HG03342 (cell line): ENCODE results near the gene CYREN.
A peak's percentile ranks its signal among the peaks of the same experiment; 100 is the strongest.
"Not testable (repeated sequence)": the region's sequence is repeated elsewhere in the genome, so short reads cannot be mapped to it uniquely, and the experiment has no call there.

Source experiments
- ATAC-seq: cut with Tn5 transposase; IDR thresholded peaks from one replicate; pipeline ENCODE4 v1.9.1; 2021; ENCODE audit warnings: mild to moderate bottlenecking, moderate library complexity; ENCODE audit not compliant: unreplicated experiment

Gene CYREN

DNA sequence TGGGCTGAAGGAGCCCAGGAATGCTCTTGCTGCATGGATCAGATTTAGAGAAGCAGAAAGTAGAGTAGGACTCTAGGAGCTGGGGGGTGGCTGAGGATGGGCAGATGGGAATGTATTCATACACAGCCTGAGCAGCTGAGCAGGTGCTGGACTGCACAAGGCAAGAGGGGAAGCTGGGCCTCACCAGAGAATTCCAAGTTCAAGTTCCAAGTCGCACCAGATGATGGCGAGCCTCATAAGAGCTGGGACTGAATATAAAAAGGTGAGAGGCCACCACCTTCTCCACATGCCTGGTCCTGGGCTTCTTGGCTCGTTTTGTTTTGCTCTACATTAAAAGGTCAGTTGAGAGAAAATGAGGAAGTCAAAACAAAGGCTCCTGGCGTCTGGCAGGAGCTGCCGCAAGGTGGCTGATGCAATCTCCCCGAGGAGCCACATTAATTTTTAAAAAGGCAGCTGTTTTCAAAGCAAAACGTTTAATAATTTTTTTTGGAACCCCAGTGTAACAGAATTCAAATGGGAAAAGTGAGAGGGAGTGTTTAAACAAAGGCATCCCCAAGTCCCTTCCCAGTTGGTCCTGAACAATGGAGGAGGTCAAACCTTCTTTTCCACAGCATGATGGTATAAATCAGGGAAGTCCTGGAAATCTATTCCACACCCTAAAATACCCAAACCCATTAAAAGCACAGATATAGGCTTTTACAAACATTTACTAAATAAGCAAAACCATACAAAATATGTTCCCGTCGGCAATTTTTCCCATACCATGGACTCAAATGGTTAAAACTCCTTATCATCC, 9.5 kb downstream of the CYREN start:
- ATAC-seq, result no peak

DNA sequence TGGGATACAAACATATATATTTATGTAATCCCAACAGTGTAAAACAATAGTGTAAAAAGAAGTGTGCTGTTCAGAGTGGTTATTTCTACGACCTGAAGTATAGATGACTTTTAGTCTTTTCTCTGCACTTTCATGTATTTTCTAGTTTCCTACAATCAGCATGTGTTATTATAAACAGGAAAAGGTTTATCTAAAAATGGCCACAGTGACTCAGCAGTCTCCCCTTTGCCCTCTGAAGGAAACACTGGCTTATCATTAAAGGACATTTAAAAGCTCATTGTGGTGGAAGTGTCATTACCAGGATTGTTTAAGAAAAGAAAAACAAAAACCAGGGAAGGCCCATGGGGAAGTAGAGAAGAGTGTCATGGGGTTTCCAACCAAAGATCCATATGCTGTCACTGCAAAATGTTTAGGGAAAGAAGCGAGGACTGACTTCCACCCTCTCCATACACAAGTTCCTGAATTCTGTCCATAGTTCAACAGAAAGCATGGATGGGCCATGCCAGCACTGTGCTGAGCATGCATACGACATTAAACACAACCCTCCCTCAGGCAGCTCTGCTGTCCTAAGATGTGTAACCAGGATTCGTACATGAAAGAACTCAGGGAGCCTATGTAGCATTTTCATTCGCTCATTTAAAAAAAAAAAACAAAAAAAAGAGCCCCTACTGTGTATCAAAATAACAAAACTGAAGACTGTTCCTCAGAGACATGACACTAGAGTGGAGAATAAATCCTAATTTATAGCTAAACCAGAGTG, 10.2 kb downstream of the CYREN start:
- ATAC-seq, result peak; percentile 48

DNA sequence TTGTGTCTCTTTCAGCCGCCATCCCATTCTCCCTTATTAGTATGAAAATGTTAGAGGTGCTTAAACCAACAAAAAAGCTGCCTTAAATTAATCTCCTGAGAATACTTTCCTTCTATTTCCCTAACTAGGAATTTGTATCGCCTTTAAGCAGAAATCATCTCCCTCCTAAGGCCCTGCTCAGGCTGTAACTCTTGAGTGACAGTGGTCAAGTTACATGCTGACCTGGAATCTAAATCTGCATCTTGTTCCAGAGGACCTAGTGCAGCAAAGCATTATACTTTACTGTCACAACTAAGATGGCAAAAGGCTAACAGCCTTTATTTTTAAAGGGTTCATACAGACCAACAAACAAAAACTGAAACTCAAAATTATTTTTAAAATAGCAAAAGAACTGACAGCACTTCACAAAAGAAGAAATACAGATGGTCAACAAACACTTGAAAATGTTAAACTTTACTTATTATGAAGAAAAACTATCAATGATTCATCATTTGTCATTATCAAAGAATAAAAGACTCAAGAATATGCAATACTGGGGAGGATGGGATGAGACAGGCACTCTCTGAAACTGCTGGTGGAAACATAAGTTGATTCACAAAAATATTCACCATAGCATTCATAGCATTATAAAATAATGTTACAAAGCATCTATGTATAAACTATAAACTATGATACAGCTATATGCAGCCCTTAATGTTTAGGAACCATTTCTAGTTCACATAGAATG, 11.0 kb downstream of the CYREN start:
- no peak for ATAC-seq

DNA sequence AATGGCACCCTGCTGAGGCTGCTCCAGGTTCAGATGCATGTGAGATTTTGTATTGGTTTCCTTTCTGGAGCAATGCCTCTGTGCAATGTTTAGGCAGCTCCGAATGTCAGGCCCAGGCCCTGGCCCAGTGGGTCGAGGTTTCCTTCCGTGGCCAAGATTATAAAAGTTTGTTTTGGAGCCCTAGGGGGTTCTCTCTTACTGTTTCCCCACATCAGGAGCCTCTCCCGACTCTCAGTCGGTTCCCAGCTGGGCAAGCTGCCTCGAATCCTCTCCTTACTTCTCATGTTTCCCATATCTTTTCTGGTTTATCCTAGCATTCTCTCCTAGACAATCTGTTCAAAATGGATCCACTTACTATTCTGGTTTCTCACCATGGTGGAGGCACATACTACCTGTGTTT, 11.6 kb downstream of the CYREN start:
- ATAC-seq, result no peak

DNA sequence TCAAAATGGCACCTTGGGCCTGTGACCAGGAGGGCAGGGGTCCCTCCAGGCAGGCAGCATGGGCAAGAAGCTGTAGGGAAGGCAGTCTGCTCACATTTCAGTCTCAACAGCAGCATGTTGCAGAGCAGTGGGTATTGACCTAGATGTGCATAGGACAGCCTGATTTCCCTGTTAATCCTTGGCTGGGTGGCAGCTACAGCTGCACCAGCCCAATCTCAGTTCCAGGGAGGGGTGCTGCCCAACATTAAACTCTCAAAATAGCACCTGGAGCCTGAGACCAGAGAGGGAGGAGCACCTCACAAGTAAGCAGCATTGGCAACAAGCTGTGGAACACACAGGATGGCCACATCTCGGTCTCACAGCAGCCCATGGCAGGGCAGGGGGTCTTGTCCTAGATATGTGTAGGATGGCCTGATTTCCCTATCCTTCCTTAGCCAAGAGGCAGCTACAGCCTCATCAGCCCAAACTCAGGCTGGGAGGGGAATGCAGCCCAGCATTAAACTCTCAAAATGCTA, 12.3 kb downstream of the CYREN start:
- no peak for ATAC-seq

DNA sequence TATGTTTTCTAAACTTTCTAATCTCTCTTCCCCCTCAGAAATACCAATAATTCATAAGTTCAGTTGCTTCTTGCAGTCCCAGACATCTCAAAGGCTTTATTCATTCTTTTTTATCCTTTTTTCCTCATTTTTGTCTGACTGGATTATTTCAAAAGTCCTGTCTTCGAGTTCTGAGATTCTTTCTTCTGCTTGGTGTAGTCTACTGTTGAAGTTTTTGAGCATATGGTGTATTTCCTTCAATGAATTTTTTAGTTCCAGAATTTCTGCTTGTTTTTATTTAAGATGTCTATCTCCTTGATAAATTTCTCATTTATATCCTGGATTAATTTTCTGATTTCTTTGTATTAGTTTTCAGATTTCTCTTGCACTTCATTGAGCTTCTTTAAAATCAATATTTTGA, 14.2 kb downstream of the CYREN start:
- ATAC-seq, result no peak

DNA sequence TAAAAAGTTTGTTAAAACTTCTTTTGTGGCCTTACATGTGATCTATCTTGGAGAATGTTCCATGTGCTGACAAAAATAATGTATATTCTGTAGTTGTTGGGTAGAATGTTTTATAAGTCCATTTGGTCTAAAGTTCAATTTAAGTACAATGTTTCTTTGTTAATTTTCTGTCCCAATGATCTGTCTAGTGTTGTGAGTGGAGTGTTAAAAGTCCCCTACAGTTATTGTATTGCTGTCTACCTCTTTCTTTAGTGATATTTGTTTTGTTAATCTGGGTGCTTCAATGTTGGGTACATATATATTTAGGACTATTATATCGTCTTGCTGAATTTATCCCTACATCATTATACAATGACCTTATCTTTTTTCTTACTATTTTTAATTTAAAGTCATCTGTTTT, 15.8 kb downstream of the CYREN start:
- no peak for ATAC-seq

DNA sequence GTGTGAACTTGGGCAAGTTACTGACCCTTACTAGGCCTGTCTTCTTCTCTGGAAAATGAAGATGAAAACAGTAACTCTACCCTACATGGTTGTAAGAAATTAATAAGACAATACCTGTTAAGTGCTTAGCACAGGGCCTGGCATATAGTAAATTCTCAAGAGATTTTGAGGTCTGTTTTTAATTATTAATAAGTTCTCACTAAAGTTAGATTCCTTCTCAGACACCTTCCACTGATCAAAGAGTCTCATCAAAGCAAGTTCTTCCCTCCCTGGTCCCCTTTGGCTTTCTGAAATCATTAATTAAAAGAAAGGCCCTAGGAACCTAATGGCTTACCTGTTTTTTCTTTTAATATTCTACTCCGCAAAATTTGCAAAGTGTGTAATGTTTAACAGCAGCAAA, 18.1 kb downstream of the CYREN start:
- no peak for ATAC-seq

DNA sequence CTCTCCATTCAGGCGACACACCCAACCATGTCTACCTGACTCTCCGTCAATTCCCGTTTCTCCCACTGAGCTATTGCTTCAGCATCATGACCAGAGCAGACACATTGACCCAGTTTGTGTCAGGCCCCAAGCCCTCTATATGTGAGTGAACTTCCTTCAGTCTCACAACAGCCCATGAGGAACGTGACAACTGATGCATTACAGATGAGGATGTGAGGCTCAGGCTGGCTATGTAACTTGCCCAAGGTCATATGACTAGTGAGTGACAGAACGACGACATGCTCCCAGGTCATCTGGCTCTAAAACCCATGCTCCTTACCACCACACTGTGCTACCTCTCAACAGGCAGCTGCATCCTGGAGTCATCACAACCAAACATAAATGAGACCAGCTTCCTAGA, 19.0 kb downstream of the CYREN start:
- no peak for ATAC-seq

DNA sequence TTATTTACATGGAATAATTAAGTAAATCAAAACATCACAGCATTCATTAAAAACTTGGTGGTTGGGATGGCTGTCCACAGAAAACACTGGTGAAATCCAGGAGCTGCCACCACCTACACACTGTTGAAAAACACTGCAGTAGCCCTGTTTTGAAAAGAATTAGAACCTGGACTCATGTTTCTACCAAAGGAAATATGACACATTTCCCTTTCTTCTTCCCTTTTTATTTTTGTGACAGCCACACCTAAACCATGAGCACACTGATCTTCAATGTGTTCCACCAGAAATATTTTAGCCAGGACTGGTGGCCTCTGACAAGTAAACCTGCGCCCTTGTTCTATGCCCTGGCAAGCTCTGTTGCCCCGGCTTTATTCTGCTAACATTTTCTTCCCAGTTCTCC, 19.4 kb downstream of the CYREN start:
- ATAC-seq, result no peak

DNA sequence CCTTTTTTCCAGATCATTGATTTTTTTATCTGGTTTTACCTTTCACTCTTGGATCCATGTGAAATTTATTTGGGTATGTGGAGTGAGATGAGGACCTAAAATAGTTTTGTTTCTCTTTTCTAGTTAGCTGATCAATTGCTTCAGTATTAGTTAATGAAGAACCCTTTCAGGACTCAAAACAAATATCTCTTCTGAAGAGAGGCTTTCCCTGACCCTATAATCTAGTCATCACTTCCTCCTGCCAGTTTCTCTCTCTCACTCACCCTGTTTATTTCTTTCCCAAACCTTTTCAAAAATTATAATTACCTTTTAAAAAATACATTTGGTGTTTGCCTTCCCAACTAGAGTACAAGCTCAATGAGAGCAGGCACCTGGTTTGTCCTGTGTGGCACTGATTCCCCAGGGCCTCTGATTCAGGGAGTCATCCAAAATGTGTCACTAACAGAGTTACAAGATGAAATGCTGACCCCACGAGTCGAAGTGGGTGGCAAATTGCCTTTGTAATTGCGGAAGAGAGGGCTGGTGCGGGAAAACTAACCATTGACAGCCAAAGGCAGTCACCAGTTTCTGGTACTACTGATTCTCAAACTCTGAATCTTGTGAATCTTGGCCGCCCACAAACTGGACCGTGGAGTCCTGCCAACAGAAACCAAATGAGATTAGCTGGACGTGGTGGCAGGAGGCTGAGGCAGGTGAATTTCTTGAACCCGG, 20.3 kb downstream of the CYREN start:
- ATAC-seq, result no peak

DNA sequence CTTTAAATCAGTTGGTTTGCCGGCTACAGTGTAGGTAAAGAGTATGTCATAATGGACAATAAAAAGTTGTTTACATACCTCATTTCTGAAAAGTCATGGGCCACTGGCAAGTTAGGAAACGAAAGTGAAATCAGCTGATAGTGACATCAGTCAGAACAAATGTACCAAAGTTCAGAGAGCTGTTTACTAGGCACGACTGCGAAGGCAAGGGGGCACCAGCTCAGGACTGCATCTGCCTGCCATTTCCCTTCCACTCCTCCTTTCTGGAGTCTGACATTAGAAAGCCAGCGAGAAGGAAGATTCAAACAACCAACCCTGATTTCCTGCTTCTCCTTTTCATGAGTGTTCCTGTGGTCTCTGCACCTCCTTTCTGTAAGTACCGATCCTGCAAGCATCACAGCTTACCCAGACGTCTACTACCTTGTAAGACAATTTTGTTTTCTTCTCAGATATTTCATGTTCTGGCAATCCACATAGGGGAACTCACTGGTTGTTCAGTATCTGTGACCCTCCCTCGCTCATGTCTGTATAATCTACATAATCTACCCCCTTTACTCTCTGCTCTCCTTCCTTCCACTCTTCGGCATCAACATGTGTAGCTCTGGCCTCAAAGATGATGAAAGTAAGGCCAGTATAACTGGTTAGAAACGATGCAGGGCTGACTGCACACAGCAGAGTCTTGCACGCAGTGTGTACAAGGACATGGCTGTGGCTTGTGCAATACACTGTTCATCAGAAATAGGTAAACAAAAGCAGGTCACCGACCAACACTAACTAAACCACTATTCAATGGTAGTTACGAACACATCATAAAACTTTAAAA, 22.4 kb downstream of the CYREN start, which contains the start of gene TMEM140:
Gene TMEM140 (plus strand): TSS at position 174 of the 823 bp plus-strand sequence. CDS start 16,370 bp downstream, outside the sequence.
- peak; percentile 71 for ATAC-seq

DNA sequence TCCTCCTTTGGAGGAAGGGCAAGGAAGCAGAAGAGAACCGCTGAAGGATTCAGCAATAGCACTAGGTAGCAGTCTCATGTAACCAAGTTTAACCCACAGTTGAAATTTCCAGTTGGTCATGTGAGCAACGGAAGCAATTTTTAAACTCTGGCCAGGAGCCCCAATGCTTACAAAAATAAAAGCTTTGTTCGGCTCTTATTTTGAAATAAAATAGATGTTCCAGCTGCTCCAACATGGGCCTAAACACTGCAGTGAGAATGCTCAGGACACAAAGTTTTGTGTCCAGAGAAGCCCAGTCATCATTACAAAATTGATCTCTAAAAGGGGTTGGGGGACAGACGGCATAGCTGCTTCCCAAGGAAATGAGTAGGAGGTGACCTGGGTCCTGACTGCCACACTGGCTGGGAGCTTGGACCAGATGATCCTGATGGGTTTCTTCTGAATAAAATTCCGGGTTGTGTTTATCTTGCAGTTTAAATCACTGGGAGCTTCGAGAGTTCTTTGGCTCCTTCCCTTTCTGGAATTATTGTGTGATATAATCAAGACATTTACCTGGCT, 23.1 kb downstream of the CYREN start:
- peak; percentile 6 for ATAC-seq

DNA sequence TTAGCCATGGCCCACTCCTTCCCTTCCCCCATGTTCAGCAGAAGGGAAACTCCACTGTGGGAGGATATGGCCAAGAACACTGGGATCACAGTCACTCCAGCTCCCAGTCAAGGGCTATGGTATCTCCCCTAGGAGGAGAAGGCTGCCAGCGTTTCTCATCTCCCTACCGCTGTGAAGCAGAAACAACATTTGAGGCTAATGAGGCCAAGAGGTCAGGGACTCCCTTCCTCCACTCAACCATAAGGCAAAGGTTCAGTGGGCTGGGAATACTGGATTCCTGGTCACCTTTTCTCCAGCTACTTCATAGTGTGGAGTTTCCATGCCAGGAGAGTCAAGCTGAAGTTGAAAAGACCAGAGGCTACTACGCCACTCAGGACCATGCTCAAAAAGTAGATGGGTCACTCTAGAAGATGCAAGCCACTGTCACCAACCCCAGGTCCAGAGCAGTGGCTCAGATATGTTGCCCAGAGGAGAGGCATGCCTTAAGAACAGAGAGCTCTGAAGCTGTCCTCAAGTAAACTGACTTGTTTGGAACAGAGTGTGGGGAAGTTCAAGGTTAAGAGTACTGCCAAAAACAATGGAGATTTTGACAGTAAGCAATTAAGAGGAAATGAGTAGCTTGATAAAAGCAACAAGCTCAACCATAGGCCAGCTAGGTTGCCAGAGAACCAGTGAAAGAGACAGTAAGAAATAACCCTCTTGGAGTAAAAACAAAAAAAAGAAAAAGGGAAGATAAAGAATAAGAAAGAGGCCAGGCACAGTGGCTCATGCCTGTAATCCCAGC, 26.4 kb downstream of the CYREN start:
- no peak for ATAC-seq

DNA sequence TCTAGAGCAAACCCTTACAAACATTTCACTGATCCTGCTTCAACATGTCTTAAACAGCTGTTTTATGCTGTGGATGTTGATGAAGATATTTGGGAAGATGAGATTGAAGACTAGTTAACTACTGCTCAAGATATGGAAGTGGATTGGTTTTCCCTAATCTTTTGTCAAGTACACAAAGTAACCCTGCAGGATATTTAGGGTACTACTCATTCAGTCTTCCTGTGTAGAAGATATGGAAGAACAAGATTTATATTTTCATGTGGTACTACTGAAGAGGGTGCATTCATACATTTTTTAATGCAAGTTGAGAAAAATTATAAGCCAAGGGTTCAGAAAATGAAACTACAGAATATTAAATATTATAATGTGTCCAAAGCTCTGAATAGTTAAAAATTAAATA, 40.9 kb downstream of the CYREN start:
- ATAC-seq, result no peak

DNA sequence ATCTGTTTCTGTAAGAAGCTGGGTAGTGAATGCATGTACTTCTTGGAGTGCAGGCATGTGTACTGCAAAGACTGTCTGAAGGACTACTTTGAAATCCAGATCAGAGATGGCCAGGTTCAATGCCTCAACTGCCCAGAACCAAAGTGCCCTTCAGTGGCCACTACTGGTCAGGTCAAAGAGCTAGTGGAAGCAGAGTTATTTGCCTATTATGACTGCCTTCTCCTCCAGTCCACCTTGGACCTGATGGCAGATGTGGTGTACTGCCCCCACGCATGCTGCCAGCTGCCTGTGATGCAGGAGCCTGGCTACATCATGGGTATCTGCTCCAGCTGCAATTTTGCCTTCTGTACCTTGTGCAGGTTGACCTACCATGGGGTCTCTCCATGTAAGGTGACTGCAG, 41.6 kb downstream of the CYREN start:
- ATAC-seq, result no peak

DNA sequence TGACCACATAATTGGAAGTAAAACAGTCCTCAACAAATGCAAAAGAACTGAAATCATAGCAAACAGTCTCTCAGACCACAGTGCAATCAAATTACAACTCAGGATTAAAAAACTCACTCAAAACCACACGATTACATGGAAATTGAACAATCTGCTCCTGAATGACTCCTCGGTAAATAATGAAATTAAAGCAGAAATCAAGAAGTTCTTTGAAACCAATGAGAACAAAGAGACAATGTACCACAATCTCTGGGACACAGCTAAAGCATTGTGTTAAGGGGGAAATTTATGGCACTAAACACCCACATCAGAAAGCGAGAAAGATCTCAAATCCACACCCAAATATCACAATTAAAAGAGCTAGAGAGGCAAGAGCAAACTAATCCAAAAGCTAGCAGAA, 45.9 kb downstream of the CYREN start:
- not testable (repeated sequence) for ATAC-seq

DNA sequence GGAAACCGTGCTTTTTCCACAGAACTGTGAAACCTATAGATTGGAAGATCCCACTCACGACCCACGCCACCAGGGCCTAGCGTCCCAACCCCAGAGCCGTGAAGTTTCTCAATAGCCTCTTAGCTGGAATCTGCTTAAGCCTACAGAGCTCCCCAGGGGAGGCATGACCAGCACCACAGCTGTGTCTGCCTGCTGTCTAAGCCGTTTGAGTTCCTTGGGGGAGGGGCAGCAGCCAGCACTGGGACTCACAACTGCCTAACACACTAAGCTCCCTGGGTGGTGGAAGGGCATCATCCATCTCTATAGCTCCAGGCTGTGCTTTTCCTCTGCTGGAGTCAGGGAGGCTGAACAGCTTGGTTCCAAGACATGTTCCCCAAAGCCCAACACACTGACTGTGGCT, 48.6 kb downstream of the CYREN start:
- ATAC-seq, result no peak

DNA sequence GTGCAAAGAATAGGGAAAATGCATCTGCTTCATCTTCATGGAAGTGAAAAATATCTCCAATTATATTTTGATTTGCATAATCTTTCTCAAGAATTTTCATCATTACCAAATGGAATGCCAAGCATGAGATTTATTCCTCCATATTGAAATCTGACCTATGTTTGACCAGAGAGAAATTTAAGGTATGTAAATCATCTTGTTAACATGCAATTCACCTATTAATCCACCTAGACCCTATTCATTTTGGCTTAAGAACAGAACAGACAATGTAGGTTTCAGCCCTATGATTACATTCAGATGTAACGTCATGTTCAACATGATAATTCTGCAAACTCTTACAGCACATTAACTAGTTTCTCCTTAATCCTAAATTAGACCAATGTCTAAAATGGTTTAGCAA, 53.4 kb downstream of the CYREN start:
- ATAC-seq, result no peak
